ENCODE measurements around the gene CLIP2.
"Not testable (repeated sequence)": the region's sequence is repeated elsewhere in the genome, so short reads cannot be mapped to it uniquely, and the experiment has no call there.

The CLIP2 gene

GRCh38 chr7:74371381-74372341 is 82.5 kb downstream of the CLIP2 start:
- no peak for DNase-seq (ENCODE audit: low spot score)

- no peak for DNase-seq (ENCODE audit: low spot score)
Observed at GRCh38 chr7:74372511-74373111, 83.4 kb downstream of the CLIP2 start.

GRCh38 chr7:74373536-74373935 is 84.3 kb downstream of the CLIP2 start:
- DNase-seq (ENCODE audit: low spot score) = no peak

GRCh38 chr7:74375726-74376220 is 86.6 kb downstream of the CLIP2 start:
- no peak for DNase-seq (ENCODE audit: low spot score)

GRCh38 chr7:74376256-74377036 is 87.2 kb downstream of the CLIP2 start:
- DNase-seq (ENCODE audit: low spot score) = no peak

- DNase-seq (ENCODE audit: low spot score) = no peak
Observed at GRCh38 chr7:74379938-74380337, 90.7 kb downstream of the CLIP2 start.

- no peak for DNase-seq (ENCODE audit: low spot score)
Observed at GRCh38 chr7:74380720-74381119, 91.5 kb downstream of the CLIP2 start.

GRCh38 chr7:74384086-74384485 is 94.9 kb downstream of the CLIP2 start:
- DNase-seq (ENCODE audit: low spot score) = not testable (repeated sequence)

- DNase-seq (ENCODE audit: low spot score) = not testable (repeated sequence)
Observed at GRCh38 chr7:74384854-74385253, 95.6 kb downstream of the CLIP2 start.

- no peak for DNase-seq (ENCODE audit: low spot score)
Observed at GRCh38 chr7:74387606-74388005, 98.4 kb downstream of the CLIP2 start.

DNA sequence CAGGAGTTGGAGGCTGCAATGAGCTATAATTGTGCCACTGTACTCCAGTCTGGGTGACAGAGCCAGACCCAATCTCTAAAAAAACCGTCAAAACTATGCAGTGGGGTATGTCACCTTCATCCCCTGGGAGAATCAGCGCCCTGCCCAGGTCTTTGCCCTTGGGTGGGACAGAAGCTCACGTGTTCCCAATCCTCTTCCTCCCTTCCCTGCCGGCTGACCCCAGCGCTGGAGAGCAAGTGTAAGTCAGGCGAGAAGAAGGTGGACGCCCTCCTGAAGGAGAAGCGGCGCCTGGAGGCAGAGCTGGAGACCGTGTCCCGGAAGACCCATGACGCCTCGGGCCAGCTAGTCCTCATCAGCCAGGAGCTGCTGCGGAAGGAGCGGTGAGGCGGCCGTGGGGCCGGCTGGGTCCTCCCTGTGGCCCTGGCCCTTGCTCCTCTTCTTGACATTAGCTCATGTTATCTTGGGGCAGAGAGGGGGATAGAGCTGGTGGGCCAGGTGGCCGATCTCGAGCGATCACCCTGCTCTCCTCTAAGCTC is 99.7 kb downstream of the CLIP2 start:
- no peak for DNase-seq (ENCODE audit: low spot score)

GRCh38 chr7:74393722-74394121 is 104.5 kb downstream of the CLIP2 start:
- not testable (repeated sequence) for DNase-seq (ENCODE audit: low spot score)

DNA sequence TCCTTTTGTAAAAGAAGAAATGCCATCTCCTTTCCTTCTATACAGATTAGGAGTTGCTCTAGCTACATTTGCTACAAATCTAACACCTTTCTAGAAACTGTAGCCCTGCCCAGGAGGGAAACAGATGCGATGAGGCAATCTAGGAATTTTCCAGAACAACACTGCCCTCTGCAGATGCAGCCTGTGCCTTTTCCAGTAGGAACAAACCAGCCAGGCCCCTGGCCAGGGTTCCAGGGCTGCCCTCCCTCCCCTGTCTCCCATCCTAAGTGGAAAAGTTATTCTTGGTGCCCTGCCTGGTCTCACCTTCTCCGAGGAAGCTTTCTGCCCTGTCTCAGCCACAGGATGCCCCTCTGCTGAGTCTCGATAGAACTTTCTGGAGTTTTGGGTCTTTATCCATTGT is 105.4 kb downstream of the CLIP2 start:
- not testable (repeated sequence) for DNase-seq (ENCODE audit: low spot score)

GRCh38 chr7:74395745-74396311 is 106.6 kb downstream of the CLIP2 start:
- DNase-seq (ENCODE audit: low spot score) = no peak

DNA sequence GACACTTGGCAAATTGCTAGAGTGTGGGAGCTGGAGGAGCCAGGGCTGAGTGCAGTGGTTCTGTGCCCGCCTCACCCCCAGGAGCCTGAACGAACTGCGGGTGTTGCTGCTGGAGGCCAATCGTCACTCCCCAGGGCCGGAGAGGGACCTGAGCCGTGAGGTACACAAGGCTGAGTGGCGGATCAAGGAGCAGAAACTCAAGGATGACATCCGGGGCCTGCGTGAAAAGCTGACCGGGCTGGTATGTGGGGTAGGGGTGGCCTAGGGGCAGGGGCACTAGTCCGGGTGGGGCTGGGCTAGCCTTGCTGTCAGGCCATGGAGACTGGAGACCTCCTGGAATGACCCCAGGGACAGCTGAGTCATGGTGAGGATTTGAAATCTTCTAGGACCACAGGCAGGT is 107.8 kb downstream of the CLIP2 start:
- no peak for DNase-seq (ENCODE audit: low spot score)

- no peak for DNase-seq (ENCODE audit: low spot score)
Observed at GRCh38 chr7:74398426-74398825, 109.2 kb downstream of the CLIP2 start.

GRCh38 chr7:74399006-74399405 is 109.8 kb downstream of the CLIP2 start:
- DNase-seq (ENCODE audit: low spot score) = no peak

- no peak for DNase-seq (ENCODE audit: low spot score)
Observed at GRCh38 chr7:74400420-74401136, 111.4 kb downstream of the CLIP2 start.

GRCh38 chr7:74401137-74401859 is 112.1 kb downstream of the CLIP2 start:
- DNase-seq (ENCODE audit: low spot score) = peak; percentile 72

- DNase-seq (ENCODE audit: low spot score) = not testable (repeated sequence)
Observed at GRCh38 chr7:74402668-74403067, 113.5 kb downstream of the CLIP2 start.
